HCT116 (cell line): ENCODE data around the gene FOXK1. TPM values are rescaled to one million over a fixed set of nuclear protein-coding genes. Genes with fewer than 3 reads are reported as not detected.

Experiments used
- ATAC-seq: fragments of 200-7000 bp; cut with Tn5 transposase; 2 replicates; pipeline ENCODE4 v1.9.1; 2020; ENCODE audit warnings: mild to moderate bottlenecking, moderate library complexity
- BruUV-seq: library from RNA; stranded (reverse); fragments of 400-500 nt; replicated peaks from 2 replicates; lab custom pipeline; 2021; lab: Mats Ljungman, UMichigan
- CTCF ChIA-PET: fragments of 300-600 bp; sonication (Branson Sonifier 250); formaldehyde crosslinking; loops from one replicate; lab custom pipeline; 2021; ENCODE audit warnings: antibody characterized with exemption; lab: Charles Lee
- POLR2A ChIA-PET: fragments of 300-600, 350-600 bp; sonication (Branson Sonifier 250); formaldehyde crosslinking; loops from one replicate; lab custom pipeline; 2021; ENCODE audit warnings: antibody characterized with exemption; lab: Charles Lee
- RAD21 ChIA-PET, 2 experiments: fragments of 300-600 bp; sonication (Branson Sonifier 250); formaldehyde crosslinking; loops; one replicate each; lab custom pipeline; 2023; ENCODE audit warnings: low total read pairs in 2 of 2; ENCODE audit not compliant: uncharacterized antibody in 2 of 2, unreplicated experiment in 2 of 2, low non-redundant PET in 1 of 2; lab: Charles Lee
- DNase-seq: peaks from one replicate; pipeline ENCODE4 v3.0.0-alpha.2; 2010; ENCODE audit warnings: low read depth, low spot score
- H2AFZ ChIP-seq: fragments of 200-600 bp; shearing (Covaris generic), sonication (generic); 2 replicates; pipeline ENCODE4 v1.6.1; 2017; ENCODE audit warnings: low read depth, mixed run types, mixed read lengths, antibody characterized with exemption, low read length; ENCODE audit not compliant: poor library complexity, severe bottlenecking
- H3K27ac ChIP-seq: 2 replicates; pipeline ENCODE4 v1.5.1; 2012; ENCODE audit warnings: low read depth, low read length
- H3K27me3 ChIP-seq: fragments of 200-600 bp; sonication (generic); 2 replicates; pipeline ENCODE4 v1.6.1; 2016; ENCODE audit warnings: mixed run types, low read length, mixed read lengths; ENCODE audit not compliant: insufficient read depth
- H3K36me3 ChIP-seq, 2 experiments: fragments of 200-500 bp in 1 of 2; fragments of 200-600 bp in 1 of 2; sonication (Bioruptor generic) in 1 of 2; sonication (generic) in 1 of 2; 2 replicates each; pipeline versions ENCODE4 v1.5.1 to v1.6.1; 2014 to 2016; ENCODE audit warnings: low read length in 2 of 2, inconsistent platforms in 1 of 2, mixed read lengths in 1 of 2, mixed run types in 1 of 2; ENCODE audit not compliant: insufficient read depth in 2 of 2, control insufficient read depth in 1 of 2
- H3K4me1 ChIP-seq, 2 experiments: fragments of 200-600 bp in 1 of 2; sonication (generic) in 1 of 2; 2 replicates each; pipeline versions ENCODE4 v1.5.1 to v1.6.1; 2012 to 2017; ENCODE audit warnings: low read length in 2 of 2, inconsistent platforms in 1 of 2, mild to moderate bottlenecking in 1 of 2, mixed read lengths in 1 of 2, mixed run types in 1 of 2, moderate library complexity in 1 of 2; ENCODE audit not compliant: insufficient read depth in 2 of 2, control insufficient read depth in 1 of 2
- H3K4me2 ChIP-seq: fragments of 200-600 bp; sonication (generic); 2 replicates; pipeline ENCODE4 v1.6.1; 2017; ENCODE audit warnings: mixed run types, low read length, mixed read lengths
- H3K4me3 ChIP-seq, 2 experiments: fragments of 200-600 bp in 1 of 2; sonication (generic) in 1 of 2; replicated peaks in 1 of 2; 2 replicates each; pipeline ENCODE4 v1.5.1; 2011 to 2016; ENCODE audit warnings: low read length in 2 of 2, control low read depth in 1 of 2, low read depth in 1 of 2, mild to moderate bottlenecking in 1 of 2, mixed read lengths in 1 of 2, mixed run types in 1 of 2
- H3K79me2 ChIP-seq: fragments of 200-600 bp; sonication (generic); 2 replicates; pipeline ENCODE4 v1.6.1; 2017; ENCODE audit warnings: mild to moderate bottlenecking, mixed run types, low read length, moderate library complexity, mixed read lengths; ENCODE audit not compliant: insufficient read depth
- H3K9ac ChIP-seq: fragments of 200-600 bp; sonication (generic); 2 replicates; pipeline ENCODE4 v1.6.1; 2016; ENCODE audit warnings: low read length, mixed read lengths
- H3K9me2 ChIP-seq: fragments of 200-600 bp; sonication (generic), shearing (Covaris generic); 2 replicates; pipeline ENCODE4 v1.6.1; 2017; ENCODE audit warnings: mixed run types, mild to moderate bottlenecking, moderate library complexity; ENCODE audit not compliant: insufficient read depth
- H3K9me3 ChIP-seq, 2 experiments: fragments of 200-500 bp in 1 of 2; fragments of 200-600 bp in 1 of 2; sonication (Bioruptor generic) in 1 of 2; sonication (generic) in 1 of 2; 2 replicates each; pipeline ENCODE4 v1.6.1; 2014 to 2017; ENCODE audit warnings: low read length in 2 of 2, mixed read lengths in 2 of 2, inconsistent platforms in 1 of 2, low read depth in 1 of 2, mild to moderate bottlenecking in 1 of 2, mixed run types in 1 of 2, moderate library complexity in 1 of 2; ENCODE audit not compliant: control insufficient read depth in 1 of 2, insufficient read depth in 1 of 2
- H4K20me1 ChIP-seq: fragments of 200-600 bp; sonication (generic), shearing (Covaris generic); 2 replicates; pipeline ENCODE4 v1.6.1; 2017; ENCODE audit warnings: mixed run types, mild to moderate bottlenecking, moderate library complexity; ENCODE audit not compliant: insufficient read depth
- CBX3 ChIP-seq: IDR thresholded peaks from 2 replicates; pipeline ENCODE4 v1.6.1; 2012; ENCODE audit warnings: low read depth
- EZH2 ChIP-seq: fragments of 200-600 bp; sonication (generic); IDR thresholded peaks from 2 replicates; pipeline ENCODE4 v1.6.1; 2017; ENCODE audit warnings: antibody characterized with exemption, mixed run types
- EZH2phosphoT487 ChIP-seq: fragments of 200-600 bp; IDR thresholded peaks from 2 replicates; pipeline ENCODE4 v1.6.1; 2018; ENCODE audit warnings: antibody characterized with exemption, borderline replicate concordance
- POLR2A ChIP-seq: IDR thresholded peaks from 2 replicates; pipeline ENCODE4 v1.7.0; 2011; ENCODE audit warnings: borderline replicate concordance; ENCODE audit not compliant: insufficient read depth, insufficient read length; ENCODE audit errors: extremely low read depth
- REST ChIP-seq: IDR thresholded peaks from 2 replicates; pipeline ENCODE4 v1.6.1; 2012; ENCODE audit warnings: low read depth
- YY1 ChIP-seq: IDR thresholded peaks from 2 replicates; pipeline ENCODE4 v1.6.1; 2011; ENCODE audit warnings: low read length, low read depth, moderate library complexity, mild to moderate bottlenecking; ENCODE audit not compliant: insufficient replicate concordance; ENCODE audit errors: extremely low read depth
- intact Hi-C: fragments of 100-400 bp; cut with micrococcal nuclease; formaldehyde crosslinking; loops from 2 replicates; pipeline ENCODE4 v1.10.0; 2022
- total RNA-seq: library from RNA; stranded (reverse); gene quantifications from one replicate; pipeline ENCODE4 v1.2.1, GENCODE V29; 2021; ENCODE audit not compliant: unreplicated experiment

The FOXK1 gene
- total RNA-seq, 1 experiment from 2014 or later = 60.5 TPM

GRCh38 chr7:4641091-4641666 lies 40.9 kb upstream of the FOXK1 start:
- Histone ChIP-seq H3K27me3 (no peaks in the 10 kb centered on the region), H3K4me2 (peak overlapping the region; percentile 98), H3K27ac (peak overlapping the region; percentile 90), H3K9me3 (no peaks in the 10 kb centered on the region; a peak in 1 of 4 replicates), H2AFZ (no peak overlapping the region), H3K4me3 (peak overlapping the region; percentile 46 to 65), H3K4me1 (peaks cover 5 to 24% of the 10 kb centered on the region in 2 experiments; a peak in 3 of 4 replicates), H3K36me3 (no peaks in the 10 kb centered on the region), H3K9me2 (no peaks in the 10 kb centered on the region), H3K79me2 (no peaks in the 10 kb centered on the region), H4K20me1 (no peaks in the 10 kb centered on the region), H3K9ac (peak overlapping the region; percentile 85)
- ChIA-PET RAD21 (interaction anchor here (0.9 to 1.6 kb wide), 2 partner anchors 40 kb away, joined by 3 read pairs; no protein-coding TSS in a partner anchor), POLR2A (interaction anchor here (1.0 to 1.6 kb wide), 4 partner anchors 9 to 42 kb away, joined by 3 to 10 read pairs (median 8); partner anchors contain the start of gene FOXK1), CTCF (interaction anchor here (2.6 kb wide), 1 partner anchor 10 kb away, joined by 16 read pairs; no protein-coding TSS in a partner anchor)
- TF ChIP-seq REST (no peak), POLR2A (peak; percentile 81), CBX3 (no peak), EZH2 (no peak), EZH2phosphoT487 (no peak), YY1 (no peak)
- BruUV-seq = TSS peak; percentile 93
- intact Hi-C loops = loop anchor here (1.0 to 2.0 kb wide), 2 partner anchors 40 to 104 kb away; no protein-coding TSS in a partner anchor
- DNase-seq (no peak), ATAC-seq (peak; percentile 63)
